ENCODE data around the gene CLTC.

DNA sequence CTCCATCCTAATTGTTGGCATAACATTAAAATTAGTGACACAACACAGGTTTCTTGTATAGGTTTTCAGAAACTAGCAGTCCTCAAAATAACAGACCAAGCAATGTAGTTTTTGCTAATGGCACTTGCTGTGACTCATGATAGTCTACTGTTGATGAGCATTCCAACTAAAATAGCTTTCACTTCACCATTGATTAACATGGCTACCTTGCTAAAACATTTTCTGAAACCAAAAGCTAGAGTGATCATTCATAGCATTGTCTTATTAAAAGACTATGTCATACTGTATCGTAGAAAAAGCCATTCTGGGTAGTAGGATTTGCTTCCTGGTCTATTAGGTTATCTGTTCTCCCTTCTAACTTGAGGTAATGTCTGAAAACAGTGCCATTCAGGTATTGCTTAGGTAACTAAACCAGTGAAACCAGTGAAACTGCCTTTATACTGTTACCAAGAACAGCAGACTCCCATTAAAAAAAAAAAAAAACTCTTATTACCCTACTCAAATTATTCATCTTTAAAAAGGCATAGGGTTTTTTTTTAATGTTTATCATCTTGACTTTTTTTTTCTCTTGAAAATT is 2.5 kb upstream of the CLTC start:
- TF ChIP-seq, protein P1, sequence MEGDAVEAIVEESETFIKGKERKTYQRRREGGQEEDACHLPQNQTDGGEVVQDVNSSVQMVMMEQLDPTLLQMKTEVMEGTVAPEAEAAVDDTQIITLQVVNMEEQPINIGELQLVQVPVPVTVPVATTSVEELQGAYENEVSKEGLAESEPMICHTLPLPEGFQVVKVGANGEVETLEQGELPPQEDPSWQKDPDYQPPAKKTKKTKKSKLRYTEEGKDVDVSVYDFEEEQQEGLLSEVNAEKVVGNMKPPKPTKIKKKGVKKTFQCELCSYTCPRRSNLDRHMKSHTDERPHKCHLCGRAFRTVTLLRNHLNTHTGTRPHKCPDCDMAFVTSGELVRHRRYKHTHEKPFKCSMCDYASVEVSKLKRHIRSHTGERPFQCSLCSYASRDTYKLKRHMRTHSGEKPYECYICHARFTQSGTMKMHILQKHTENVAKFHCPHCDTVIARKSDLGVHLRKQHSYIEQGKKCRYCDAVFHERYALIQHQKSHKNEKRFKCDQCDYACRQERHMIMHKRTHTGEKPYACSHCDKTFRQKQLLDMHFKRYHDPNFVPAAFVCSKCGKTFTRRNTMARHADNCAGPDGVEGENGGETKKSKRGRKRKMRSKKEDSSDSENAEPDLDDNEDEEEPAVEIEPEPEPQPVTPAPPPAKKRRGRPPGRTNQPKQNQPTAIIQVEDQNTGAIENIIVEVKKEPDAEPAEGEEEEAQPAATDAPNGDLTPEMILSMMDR (IDR thresholded peaks at IDR 0.05): no peak
- no peak for TF ChIP-seq POLR2A (IDR thresholded peaks at IDR 0.05)
- peak; percentile 23 for TF ChIP-seq POLR2AphosphoS5 (IDR thresholded peaks at IDR 0.05)

Measured in prostate gland (tissue), 2 donors.